NCI-H460 (cell line): ENCODE results near the gene PHRF1. TPM values are rescaled to one million over a fixed set of nuclear protein-coding genes. Genes with fewer than 3 reads are reported as not detected.

Experiments used
- DNase-seq: peaks from one replicate; pipeline ENCODE4 v3.0.0-alpha.2; 2016; ENCODE audit warnings: low read depth; ENCODE audit errors: extremely low read depth
- total RNA-seq: library from RNA; depleted of rRNA; stranded (reverse); fragments of >200 nt; shearing (Covaris generic); gene quantifications from 2 replicates; pipeline ENCODE4 v1.2.3, GENCODE V29; 2014

The PHRF1 gene
- total RNA-seq, 1 experiment from 2014 or later, result 9.8 TPM

DNA sequence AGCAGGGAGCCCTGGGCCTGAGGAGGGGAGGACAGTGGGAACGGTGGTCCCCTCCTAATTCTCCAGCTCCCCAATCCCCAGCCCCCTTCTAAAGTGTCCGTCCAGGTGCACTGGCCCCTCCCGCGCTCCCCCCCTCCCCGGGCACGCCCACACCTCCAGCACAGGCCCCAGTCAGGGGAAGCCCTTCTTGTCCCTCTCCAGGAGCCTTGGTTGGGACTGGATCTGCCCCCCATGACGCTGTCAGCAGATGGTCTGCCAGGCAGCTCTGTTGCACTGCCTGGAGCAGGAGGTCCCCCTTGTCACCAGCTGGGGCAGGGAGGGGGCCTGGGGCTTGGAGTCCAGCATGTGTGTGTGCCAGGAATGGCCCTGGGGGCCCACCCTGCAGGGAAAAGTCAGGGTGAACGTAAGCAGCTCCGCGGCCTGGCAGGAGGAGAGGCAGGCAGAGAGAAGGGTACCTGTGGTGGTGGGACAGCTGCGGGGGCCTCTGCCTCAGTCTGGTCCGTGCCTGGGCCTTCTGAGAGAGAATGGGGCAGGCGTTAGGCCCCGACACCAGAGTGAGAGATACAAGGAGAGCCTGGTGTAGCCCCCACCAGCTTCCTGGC lies 37.9 kb downstream of the PHRF1 start:
- DNase-seq, result no peak

- DNase-seq, result no peak
Measured at GRCh38 chr11:614623-615503, 38.6 kb downstream of the PHRF1 start.

DNA sequence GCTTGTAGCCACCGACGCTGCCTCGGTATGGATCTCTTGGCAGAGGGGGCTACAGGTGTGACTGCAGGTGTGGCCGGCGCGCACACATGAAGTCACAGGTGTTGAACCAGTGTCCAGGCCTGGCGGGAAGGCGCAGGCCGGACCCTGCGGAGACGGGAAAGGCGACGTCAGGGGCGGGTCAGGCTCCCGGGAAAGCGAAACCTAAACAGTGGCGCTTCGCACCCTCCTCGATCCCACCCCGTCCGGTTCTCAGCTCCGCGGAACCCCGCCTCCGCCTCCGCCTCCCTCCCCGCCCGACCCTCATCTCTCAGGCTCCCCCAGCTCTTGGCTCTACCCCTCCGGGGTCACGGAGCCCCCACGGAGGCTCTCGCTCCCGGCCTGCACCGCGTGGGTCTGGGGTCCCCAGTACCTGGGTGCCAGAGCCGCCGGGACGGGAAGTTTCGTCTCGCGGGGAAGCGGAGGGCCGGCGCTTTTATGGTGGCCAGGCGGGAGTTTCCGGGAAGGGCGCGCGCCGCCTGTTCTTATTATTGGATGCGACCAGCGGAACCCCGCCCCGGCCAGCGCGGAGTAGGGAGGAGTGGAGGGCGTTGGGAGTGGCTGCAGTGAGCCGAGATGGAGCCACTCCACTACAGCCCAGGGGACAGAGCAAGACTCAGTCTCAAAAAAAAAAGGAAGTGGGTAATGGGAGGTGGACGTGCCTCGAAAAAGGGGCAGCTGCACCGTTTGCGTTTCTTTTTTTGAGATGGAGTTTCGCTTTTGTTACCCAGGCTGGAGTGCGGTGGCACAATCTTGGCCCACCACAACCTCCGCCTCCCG lies 39.4 kb downstream of the PHRF1 start, which contains the start of gene IRF7:
Gene IRF7 (minus strand): TSS at position 447 of the 816 bp plus-strand sequence. CDS start 586 bp downstream, outside the sequence.
- peak; percentile 79 for DNase-seq

DNA sequence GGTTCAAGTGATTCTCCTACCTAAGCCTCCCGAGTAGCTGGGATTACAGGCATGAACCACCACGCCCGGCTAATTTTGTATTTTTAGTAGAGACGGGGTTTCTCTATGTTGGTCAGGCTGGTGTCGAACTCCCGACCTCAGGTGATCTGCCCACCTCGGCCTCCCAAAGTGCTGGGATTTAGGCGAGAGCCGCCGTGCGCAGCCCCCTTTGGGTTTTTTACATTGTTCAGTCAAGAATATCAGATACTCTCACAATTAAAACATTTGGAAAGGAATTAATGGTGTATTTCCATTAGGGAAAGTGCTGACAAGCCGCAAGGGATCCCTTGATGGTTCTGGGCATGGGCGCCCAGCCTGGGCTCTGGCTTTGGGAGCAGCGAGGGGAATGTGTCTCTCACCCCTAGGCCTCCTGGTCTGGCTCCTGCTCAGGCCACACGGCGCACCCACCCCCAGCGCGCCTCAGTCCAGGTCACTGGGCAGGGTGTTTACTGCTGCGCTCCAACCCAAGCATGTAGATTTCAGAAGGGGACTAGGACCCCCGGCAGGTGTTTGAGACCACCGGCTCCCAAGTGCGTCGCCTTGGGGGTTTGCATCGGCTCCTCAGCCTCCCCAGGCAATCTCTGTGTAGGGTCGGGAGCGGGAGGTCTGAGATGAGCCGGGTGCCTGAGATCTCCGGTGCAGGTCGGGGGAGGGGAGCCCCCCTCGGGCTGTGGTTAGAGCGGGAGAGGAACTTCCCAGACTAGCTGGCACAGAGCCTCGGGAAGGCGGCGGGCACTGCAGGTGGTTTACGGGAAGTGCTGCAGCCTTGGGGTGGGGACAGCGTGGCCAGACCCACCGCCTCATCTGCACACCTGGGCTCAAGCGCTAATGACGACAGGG lies 40.3 kb downstream of the PHRF1 start:
- DNase-seq, result no peak

GRCh38 chr11:617199-617911 lies 41.1 kb downstream of the PHRF1 start:
- DNase-seq, result no peak

- no peak for DNase-seq
Measured at GRCh38 chr11:617912-618682, 41.8 kb downstream of the PHRF1 start.

- no peak for DNase-seq
Measured at GRCh38 chr11:618856-619627, 42.8 kb downstream of the PHRF1 start.

DNA sequence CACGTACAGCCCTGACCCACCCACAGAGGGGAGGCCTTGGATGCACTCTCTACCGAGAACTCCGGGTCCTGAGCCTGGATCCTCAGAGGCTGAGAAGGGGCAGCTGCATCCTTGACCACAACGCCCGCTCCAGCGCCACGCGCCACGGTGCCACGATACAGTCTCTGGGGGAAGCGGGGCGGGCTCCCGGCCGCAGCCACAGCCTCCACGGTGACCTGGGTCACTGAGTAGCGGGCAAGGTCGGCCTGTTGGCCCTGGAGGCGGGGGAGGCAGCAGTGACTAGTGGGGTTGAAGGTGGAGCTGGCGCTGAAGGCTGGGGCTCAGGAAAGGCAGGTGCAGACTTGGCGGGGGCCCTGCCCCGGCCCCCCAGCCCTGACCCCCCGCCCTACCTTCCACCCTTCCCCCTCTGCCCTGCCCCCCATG lies 43.4 kb downstream of the PHRF1 start:
- DNase-seq, result no peak

- DNase-seq, result no peak
Measured at GRCh38 chr11:620201-620600, 43.9 kb downstream of the PHRF1 start.

- no peak for DNase-seq
Measured at GRCh38 chr11:620935-621814, 44.9 kb downstream of the PHRF1 start.

GRCh38 chr11:621838-622237 lies 45.6 kb downstream of the PHRF1 start:
- DNase-seq, result no peak

DNA sequence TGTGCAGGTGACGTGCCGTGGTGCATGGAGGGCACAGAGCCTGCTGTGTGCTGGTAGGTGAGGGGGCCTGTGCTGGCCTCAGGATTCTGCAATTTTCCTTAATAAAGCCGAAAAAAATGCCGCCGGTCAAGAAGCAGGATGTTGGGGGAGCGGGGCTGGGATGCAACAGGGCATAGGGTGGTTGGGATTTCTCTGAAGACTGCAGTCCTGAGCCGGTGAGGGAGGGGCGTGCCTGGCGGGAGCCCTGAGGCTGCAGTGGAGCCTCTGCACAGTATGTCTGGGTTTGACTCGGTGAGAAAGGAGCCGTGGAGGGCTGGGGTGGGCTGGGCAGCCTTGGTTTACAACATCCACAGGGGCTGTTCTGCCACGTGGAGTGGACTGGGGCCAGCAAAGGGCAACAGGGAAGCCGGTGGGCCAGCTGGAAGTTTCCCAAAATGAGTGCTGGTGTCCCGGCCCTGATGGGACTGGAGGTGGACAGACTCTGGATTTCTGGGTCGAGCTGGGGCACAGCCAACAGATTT lies 47.1 kb downstream of the PHRF1 start:
- no peak for DNase-seq

DNA sequence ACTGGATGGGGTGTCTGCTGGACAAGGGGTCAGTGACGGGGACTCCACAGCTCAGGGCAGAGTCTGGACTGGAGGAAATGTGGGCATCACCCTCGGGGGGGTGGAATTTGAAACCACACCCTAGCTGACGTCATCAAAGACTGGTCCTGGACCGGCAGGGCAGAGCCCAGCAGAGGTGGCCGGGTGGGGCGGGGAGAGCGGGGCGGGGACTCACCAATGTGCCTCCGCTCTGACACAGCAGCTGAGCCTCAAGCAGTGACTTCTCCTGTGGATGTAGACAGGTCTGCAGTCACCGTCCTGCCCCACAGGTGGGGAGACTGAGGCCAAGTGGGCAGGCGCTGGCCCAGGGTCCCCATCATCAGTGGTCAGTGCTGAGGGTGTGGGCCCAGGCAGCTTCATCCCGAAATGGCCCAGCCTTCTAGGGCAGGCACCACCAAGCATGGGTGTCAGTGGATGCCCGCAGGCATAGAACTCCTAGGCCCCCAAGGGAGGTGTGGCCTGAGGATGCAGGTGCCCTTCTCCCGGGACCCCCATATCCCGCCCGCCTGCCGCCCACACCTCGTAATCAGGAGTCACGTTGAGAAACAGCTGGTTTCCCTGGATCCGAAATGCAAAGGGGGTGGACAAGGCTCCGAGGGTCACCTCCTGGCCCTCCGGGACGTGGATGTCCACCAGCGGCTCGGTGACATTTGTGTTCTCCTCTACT lies 47.9 kb downstream of the PHRF1 start:
- DNase-seq, result no peak

GRCh38 chr11:624705-625635 lies 48.7 kb downstream of the PHRF1 start, which contains the start of gene CDHR5:
Gene CDHR5 (minus strand): TSS chr11:624955. CDS start chr11:624902, 53 bp downstream.
- DNase-seq, result no peak
